GM12878 (cell line): ENCODE results near the gene DDX10. TPM values are rescaled to one million over a fixed set of nuclear protein-coding genes. Genes with fewer than 3 reads are reported as not detected.

Source experiments
- ATAC-seq: fragments of 200-7000 bp; cut with Tn5 transposase; 3 replicates; pipeline ENCODE4 v1.9.1; 2020; ENCODE audit warnings: mild to moderate bottlenecking, moderate library complexity
- BruUV-seq: library from RNA; stranded (reverse); fragments of 400-500 nt; replicated peaks from 2 replicates; lab custom pipeline; 2021; lab: Mats Ljungman, UMichigan
- CTCF ChIA-PET: fragments of 300-600 bp; sonication (Branson Sonifier 250); formaldehyde crosslinking; extraction: SDS; loops from one replicate; lab custom pipeline; 2021; ENCODE audit warnings: inconsistent platforms; lab: Yijun Ruan, JAX
- POLR2A ChIA-PET: fragments of 350-600 bp; formaldehyde crosslinking; extraction: SDS; loops from one replicate; lab custom pipeline; 2021; ENCODE audit warnings: inconsistent platforms; lab: Charles Lee
- RAD21 ChIA-PET: fragments of 300-600 bp; sonication (Branson Sonifier 250); formaldehyde crosslinking; loops from one replicate; lab custom pipeline; 2023; ENCODE audit warnings: antibody characterized with exemption; ENCODE audit not compliant: unreplicated experiment; lab: Charles Lee
- SMC1A ChIA-PET: fragments of 300-600 bp; sonication (Branson Sonifier 250); formaldehyde crosslinking; loops from one replicate; lab custom pipeline; 2023; ENCODE audit not compliant: unreplicated experiment, uncharacterized antibody; lab: Charles Lee
- DNase-seq: peaks from one replicate; pipeline ENCODE4 v3.0.0-alpha.2; 2011; ENCODE audit warnings: low read depth, low spot score
- FAIRE-seq: peaks from 3 replicates; lab custom pipeline; 2011; peaks lifted over from hg19 to GRCh38; lab: Jason Lieb, UNC
- H2AFZ ChIP-seq: 2 replicates; pipeline ENCODE4 v1.6.0; 2011; ENCODE audit warnings: low read depth, low read length, control low read depth; ENCODE audit not compliant: control insufficient read depth
- H3K27ac ChIP-seq: 2 replicates; pipeline ENCODE4 v1.5.1; 2011; ENCODE audit warnings: control low read depth; ENCODE audit not compliant: control insufficient read depth, insufficient read depth
- H3K27me3 ChIP-seq, 2 experiments: replicated peaks in 1 of 2; 2 replicates each; pipeline versions ENCODE4 v1.6.0 to v1.6.1; 2011; ENCODE audit warnings: low read length in 1 of 2; ENCODE audit not compliant: control insufficient read depth in 2 of 2, insufficient read depth in 2 of 2
- H3K36me3 ChIP-seq, 2 experiments: 2 replicates each; pipeline ENCODE4 v1.5.1; 2011; ENCODE audit warnings: low read length in 1 of 2; ENCODE audit not compliant: control insufficient read depth in 2 of 2, insufficient read depth in 2 of 2
- H3K4me1 ChIP-seq: 2 replicates; pipeline ENCODE4 v1.6.1; 2011; ENCODE audit warnings: mild to moderate bottlenecking, low read length, moderate library complexity, mixed read lengths; ENCODE audit not compliant: control insufficient read depth, insufficient read depth
- H3K4me2 ChIP-seq: 2 replicates; pipeline ENCODE4 v1.6.0; 2011; ENCODE audit warnings: control low read depth; ENCODE audit not compliant: control insufficient read depth, insufficient read depth
- H3K4me3 ChIP-seq: fragments of 200-600 bp; sonication (generic); 2 replicates; pipeline ENCODE4 v1.5.1; 2016
- H3K79me2 ChIP-seq: 2 replicates; pipeline ENCODE4 v1.6.0; 2011; ENCODE audit warnings: low read length; ENCODE audit not compliant: control insufficient read depth, insufficient read depth
- H3K9ac ChIP-seq: 2 replicates; pipeline ENCODE4 v1.8.0; 2011; ENCODE audit warnings: low read length, control low read depth, mixed read lengths; ENCODE audit not compliant: control insufficient read depth, insufficient read depth
- H3K9me3 ChIP-seq: replicated peaks from 3 replicates; pipeline ENCODE4 v1.5.1; 2011; ENCODE audit warnings: mild to moderate bottlenecking, low read length; ENCODE audit not compliant: control insufficient read depth, insufficient read depth
- H4K20me1 ChIP-seq: 2 replicates; pipeline ENCODE4 v1.6.0; 2011; ENCODE audit not compliant: control insufficient read depth, insufficient read depth
- BCL3 ChIP-seq: IDR thresholded peaks from 2 replicates; pipeline ENCODE4 v1.6.1; 2011; ENCODE audit warnings: borderline replicate concordance, low read depth, mild to moderate bottlenecking, moderate library complexity, low read length; ENCODE audit not compliant: insufficient read depth, poor library complexity, severe bottlenecking
- HSF1 ChIP-seq: fragments of 150-350 bp; IDR thresholded peaks from 2 replicates; pipeline ENCODE4 v1.6.1; 2014; ENCODE audit warnings: mild to moderate bottlenecking, low read depth, low read length
- IKZF1 ChIP-seq: fragments of 450-650 bp; conservative IDR thresholded peaks from 2 replicates; pipeline ENCODE4 v1.6.1; 2017; ENCODE audit warnings: antibody characterized with exemption, mild to moderate bottlenecking
- MEF2A ChIP-seq: IDR thresholded peaks from 2 replicates; pipeline ENCODE4 v1.6.1; 2011; ENCODE audit warnings: low read depth, mild to moderate bottlenecking, low read length, moderate library complexity; ENCODE audit not compliant: insufficient read depth
- PKNOX1 ChIP-seq: fragments of 450-650 bp; IDR thresholded peaks from 2 replicates; pipeline ENCODE4 v1.6.1; 2016; ENCODE audit warnings: mild to moderate bottlenecking
- RELA ChIP-seq: fragments of 450-650 bp; IDR thresholded peaks from 2 replicates; pipeline ENCODE4 v1.8.0; 2014; ENCODE audit warnings: borderline replicate concordance; ENCODE audit not compliant: partially characterized antibody
- YBX1 ChIP-seq: fragments of 450-650 bp; IDR thresholded peaks from 2 replicates; pipeline ENCODE4 v1.6.1; 2016; ENCODE audit warnings: antibody characterized with exemption
- WGBS: methylation state at CpG from one replicate; pipeline ENCODE4 v1.1.6; 2016; ENCODE audit warnings: low lambda C conversion rate; ENCODE audit not compliant: insufficient replicate concordance, insufficient coverage; ENCODE audit errors: missing lambda C conversion rate; 5-methylcytosine and 5-hydroxymethylcytosine counted together
- in situ Hi-C: fragments of 300-500 bp; cut with MboI; formaldehyde crosslinking; loops from 9 replicates; pipeline ENCODE4 v1.14.3; 2018; ENCODE audit warnings: mixed read lengths
- intact Hi-C: fragments of 100-400 bp; cut with micrococcal nuclease; formaldehyde crosslinking; loops from one replicate; pipeline ENCODE4 v1.14.2; 2022; ENCODE audit not compliant: unreplicated experiment
- polyA plus RNA-seq, 11 experiments: library from polyadenylated mRNA; depleted of rRNA in 4 of 11; unstranded in 6 of 11; stranded (reverse) in 5 of 11; fragments of >200 nt; fragmentation: Nextera tagmentation in 4 of 11; fragmentation: Illumina TruSeq in 1 of 11; extraction: Ambion mirVana in 4 of 11; extraction: Trizol in 1 of 11; gene quantifications; 1 replicate in 1 of 11; 2 replicates in 10 of 11; pipeline versions ENCODE4 v1.2.1 to v1.2.3, GENCODE V29; 2011 to 2016; ENCODE audit warnings: inconsistent platforms in 2 of 11, missing spikeins in 2 of 11, low read depth in 1 of 11
- total RNA-seq, 4 experiments: library from RNA; depleted of rRNA in 3 of 4; stranded (reverse); fragments of >200 nt in 3 of 4; fragmentation: Illumina TruSeq in 1 of 4; extraction: Trizol in 1 of 4; gene quantifications; 2 replicates each; pipeline versions ENCODE4 v1.2.1 to v1.2.3, GENCODE V29; 2013 to 2021

Gene DDX10
- total and polyA plus RNA-seq, 10 of the 15 experiments (the other 5 are each of a cell fraction or from before 2014, with no cell fraction given), result 20.9 to 51.5 (median 31.9) TPM

GRCh38 chr11:108901359-108901758 is 236.5 kb downstream of the DDX10 start:
- Histone ChIP-seq H3K9ac (no peak overlapping the region), H3K4me3 (no peak overlapping the region), H4K20me1 (no peaks in the 10 kb centered on the region), H3K79me2 (no peaks in the 10 kb centered on the region), H3K9me3 (no peaks in the 10 kb centered on the region; the same call in 2 of the 3 replicates), H3K4me2 (no peak overlapping the region), H3K4me1 (no peaks in the 10 kb centered on the region), H3K36me3 (no peaks in the 10 kb centered on the region; a peak in 1 of 4 replicates), H2AFZ (no peak overlapping the region), H3K27me3 (no peaks in the 10 kb centered on the region), H3K27ac (no peak overlapping the region)
- no peak for TF ChIP-seq MEF2A
- POLR2A ChIA-PET, result no interaction called here
- in situ Hi-C loops, result no loop called here
- FAIRE-seq, result no peak
- DNase-seq, result no peak
- RAD21 ChIA-PET, result interaction anchor here (1.3 kb wide), 1 partner anchor 47 kb away, joined by 3 read pairs; no protein-coding TSS in a partner anchor
- SMC1A ChIA-PET, result interaction anchor here (0.6 to 2.5 kb wide), 3 partner anchors 13 to 203 kb away, joined by 3 to 7 read pairs (median 4); no protein-coding TSS in a partner anchor
- 96% methylated on average over 3 of the region's 3 CpGs for WGBS
- no peak for ATAC-seq
- CTCF ChIA-PET, result interaction anchor here (1.3 kb wide), 1 partner anchor 14 kb away, joined by 3 read pairs; no protein-coding TSS in a partner anchor
- BruUV-seq, result no TSS peak
- intact Hi-C loops, result no loop called here

GRCh38 chr11:108902027-108902469 is 237.2 kb downstream of the DDX10 start:
- BruUV-seq, result no TSS peak
- Histone ChIP-seq H3K27me3 (no peaks in the 10 kb centered on the region), H3K36me3 (no peaks in the 10 kb centered on the region; a peak in 1 of 4 replicates), H4K20me1 (no peaks in the 10 kb centered on the region), H3K4me2 (no peak overlapping the region), H3K4me3 (no peak overlapping the region), H3K79me2 (no peaks in the 10 kb centered on the region), H3K9ac (no peak overlapping the region), H3K9me3 (no peaks in the 10 kb centered on the region), H3K4me1 (no peaks in the 10 kb centered on the region), H2AFZ (no peak overlapping the region), H3K27ac (no peak overlapping the region)
- in situ Hi-C loops (no loop called here), intact Hi-C loops (no loop called here)
- ChIA-PET POLR2A (interaction anchor here (0.6 kb wide), 1 partner anchor 65 kb away, joined by 3 read pairs; no protein-coding TSS in a partner anchor), RAD21 (interaction anchor here (1.3 kb wide), 1 partner anchor 48 kb away, joined by 3 read pairs; no protein-coding TSS in a partner anchor), SMC1A (interaction anchor here (0.6 to 1.5 kb wide), 6 partner anchors 9 to 25 kb away, joined by 3 to 5 read pairs (median 4); no protein-coding TSS in a partner anchor), CTCF (interaction anchor here (0.9 to 1.3 kb wide), 2 partner anchors 13 to 204 kb away, joined by 3 read pairs; no protein-coding TSS in a partner anchor)
- DNase-seq (no peak), ATAC-seq (no peak), FAIRE-seq (no peak)
- 87% methylated on average over 2 of the region's 2 CpGs for WGBS
- no peak for TF ChIP-seq YBX1
- no peak for TF ChIP-seq HSF1
- no peak for TF ChIP-seq RELA
- TF ChIP-seq BCL3, result no peak
- peak; percentile 61 for TF ChIP-seq PKNOX1
- TF ChIP-seq IKZF1, result no peak
